Measurements from ENCODE around the gene CHN2. TPM values are rescaled to one million over a fixed set of nuclear protein-coding genes. Genes with fewer than 3 reads are reported as not detected.

Gene CHN2
- total RNA-seq, 4 donors from 2014 or later = 5.6 to 36.7 (median 16.8) TPM

GRCh38 chr7:29364661-29365060, 170.1 kb downstream of the CHN2 start:
- WGBS, 2 donors (ENCODE audit: low coverage in 1 of 2) = 50 to 75% methylated on average over 1 of the region's 1 CpG
- in situ Hi-C loops (cut with MboI; ENCODE audit: low pct_ligation_motif_present in 1 of 4, low pct_unique_long_range_greater_than_20kb in 1 of 4, low sequenced_read_pairs in 3 of 4) = no loop called here
- TF ChIP-seq CTCF (IDR thresholded peaks at IDR 0.05) = no peak
- Histone ChIP-seq H3K36me3 (no peaks in the 10 kb centered on the region), H3K27ac (peak overlapping the region in 3 of 4 donors; percentile 3 to 41 (median 17)), H3K4me1 (peaks cover 0 to 12% (median 6%) of the 10 kb centered on the region in 4 donors), H3K4me3 (no peak overlapping the region), H3K9me3 (no peaks in the 10 kb centered on the region), H3K27me3 (no peaks in the 10 kb centered on the region)
- intact Hi-C loops (cut with DNase I; ENCODE audit: low total_unique reads) = no loop called here
- DNase-seq = no peak

GRCh38 chr7:29365423-29365822, 170.8 kb downstream of the CHN2 start:
- Histone ChIP-seq H3K27me3 (no peaks in the 10 kb centered on the region), H3K4me3 (no peak overlapping the region), H3K4me1 (peaks cover 0 to 18% (median 7%) of the 10 kb centered on the region in 4 donors), H3K36me3 (no peaks in the 10 kb centered on the region), H3K27ac (no peak overlapping the region), H3K9me3 (no peaks in the 10 kb centered on the region)
- in situ Hi-C loops (cut with MboI; ENCODE audit: low pct_ligation_motif_present in 1 of 4, low pct_unique_long_range_greater_than_20kb in 1 of 4, low sequenced_read_pairs in 3 of 4) (no loop called here), intact Hi-C loops (cut with DNase I; ENCODE audit: low total_unique reads) (no loop called here)
- TF ChIP-seq POLR2A (IDR thresholded peaks at IDR 0.05) (no peak), EP300 (IDR thresholded peaks at IDR 0.05; ENCODE audit: low read depth) (no peak), CTCF (IDR thresholded peaks at IDR 0.05) (no peak), POLR2AphosphoS5 (IDR thresholded peaks at IDR 0.05) (no peak)
- no peak for DNase-seq
- 100% methylated on average over 1 of the region's 1 CpG for WGBS, 2 donors (ENCODE audit: low coverage in 1 of 2)

- no peak overlapping the region for H3K27ac ChIP-seq
- peaks cover 0 to 31% (median 7%) of the 10 kb centered on the region in 4 donors for H3K4me1 ChIP-seq
- in situ Hi-C loops (cut with MboI; ENCODE audit: low pct_ligation_motif_present in 1 of 4, low pct_unique_long_range_greater_than_20kb in 1 of 4, low sequenced_read_pairs in 3 of 4) = no loop called here
- no peaks in the 10 kb centered on the region for H3K9me3 ChIP-seq
- intact Hi-C loops (cut with DNase I; ENCODE audit: low total_unique reads) = no loop called here
- H3K27me3 ChIP-seq = no peaks in the 10 kb centered on the region
- WGBS, 2 donors (ENCODE audit: low coverage in 1 of 2) = 72 to 76% methylated on average over 3 of the region's 3 CpGs
- no peaks in the 10 kb centered on the region for H3K36me3 ChIP-seq
- TF ChIP-seq CTCF (IDR thresholded peaks at IDR 0.05) (no peak), POLR2AphosphoS5 (IDR thresholded peaks at IDR 0.05) (no peak), EP300 (IDR thresholded peaks at IDR 0.05; ENCODE audit: low read depth) (no peak), POLR2A (IDR thresholded peaks at IDR 0.05) (no peak)
- H3K4me3 ChIP-seq = no peak overlapping the region
- DNase-seq = no peak
These were observed 173.2 kb downstream of the CHN2 start for GRCh38 chr7:29367784-29368183.

- in situ Hi-C loops (cut with MboI; ENCODE audit: low pct_ligation_motif_present in 1 of 4, low pct_unique_long_range_greater_than_20kb in 1 of 4, low sequenced_read_pairs in 3 of 4) = no loop called here
- no peaks in the 10 kb centered on the region for H3K27me3 ChIP-seq
- no peaks in the 10 kb centered on the region for H3K36me3 ChIP-seq
- intact Hi-C loops (cut with DNase I; ENCODE audit: low total_unique reads) = no loop called here
- DNase-seq = no peak
- no peak overlapping the region for H3K4me3 ChIP-seq
- TF ChIP-seq POLR2A (IDR thresholded peaks at IDR 0.05) (no peak), CTCF (IDR thresholded peaks at IDR 0.05) (no peak), POLR2AphosphoS5 (IDR thresholded peaks at IDR 0.05) (no peak), EP300 (IDR thresholded peaks at IDR 0.05; ENCODE audit: low read depth) (no peak)
- peak overlapping the region in 2 of 4 donors; percentile 5 to 40 for H3K27ac ChIP-seq
- H3K4me1 ChIP-seq = peaks cover 0 to 29% (median 2%) of the 10 kb centered on the region in 4 donors
- H3K9me3 ChIP-seq = no peaks in the 10 kb centered on the region
- 69 to 73% methylated on average over 5 to 8 of the region's 8 CpGs for WGBS, 2 donors (ENCODE audit: low coverage in 1 of 2)
These were observed 175.4 kb downstream of the CHN2 start for GRCh38 chr7:29369909-29370488.

Data from transverse colon (tissue), 4 donors.